ENCODE measurements around the gene LBX2. TPM values are rescaled to one million over a fixed set of nuclear protein-coding genes. Genes with fewer than 3 reads are reported as not detected.

LBX2 gene
- total and polyA plus RNA-seq, 2 donors (not counting 1 experiment from before 2014, with no cell fraction given) = 0.52 to 3.0 TPM

GRCh38 chr2:74499940-74500577 lies 656 bp upstream of the LBX2 start:
- Histone ChIP-seq H3K27me3 (ENCODE audit: control insufficient read depth, insufficient read depth, low read length) (no peaks in the 10 kb centered on the region), H3K9ac (ENCODE audit: insufficient read depth, low read length) (no peak overlapping the region), H3K4me2 (ENCODE audit: extremely low read depth, insufficient read depth, low read length) (peak overlapping the region; percentile 98), H3K9me3 (ENCODE audit: control insufficient read depth, insufficient read depth, low read depth, low read length) (no peaks in the 10 kb centered on the region), H3K4me1 (ENCODE audit: control insufficient read depth, extremely low read depth, insufficient read depth, low read length) (peaks cover 9% of the 10 kb centered on the region), H2AFZ (ENCODE audit: low read length) (no peak overlapping the region), H3K79me2 (ENCODE audit: control insufficient read depth, insufficient read depth, low read length) (no peaks in the 10 kb centered on the region), H3K4me3 (replicated peaks in 1 of 4; ENCODE audit: control extremely low read depth in 1 of 4, insufficient read depth in 1 of 4, low read depth in 3 of 4, low read length in 4 of 4) (peak overlapping the region in 2 of 4 experiments; percentile 44 to 58), H3K27ac (ENCODE audit: insufficient read depth, low read length) (no peak overlapping the region), H4K20me1 (ENCODE audit: control insufficient read depth, extremely low read depth, insufficient read depth, low read length) (no peaks in the 10 kb centered on the region), H3K36me3 (ENCODE audit: control insufficient read depth, insufficient read depth, low read length) (peaks cover 2% of the 10 kb centered on the region)
- TF ChIP-seq, protein P1, sequence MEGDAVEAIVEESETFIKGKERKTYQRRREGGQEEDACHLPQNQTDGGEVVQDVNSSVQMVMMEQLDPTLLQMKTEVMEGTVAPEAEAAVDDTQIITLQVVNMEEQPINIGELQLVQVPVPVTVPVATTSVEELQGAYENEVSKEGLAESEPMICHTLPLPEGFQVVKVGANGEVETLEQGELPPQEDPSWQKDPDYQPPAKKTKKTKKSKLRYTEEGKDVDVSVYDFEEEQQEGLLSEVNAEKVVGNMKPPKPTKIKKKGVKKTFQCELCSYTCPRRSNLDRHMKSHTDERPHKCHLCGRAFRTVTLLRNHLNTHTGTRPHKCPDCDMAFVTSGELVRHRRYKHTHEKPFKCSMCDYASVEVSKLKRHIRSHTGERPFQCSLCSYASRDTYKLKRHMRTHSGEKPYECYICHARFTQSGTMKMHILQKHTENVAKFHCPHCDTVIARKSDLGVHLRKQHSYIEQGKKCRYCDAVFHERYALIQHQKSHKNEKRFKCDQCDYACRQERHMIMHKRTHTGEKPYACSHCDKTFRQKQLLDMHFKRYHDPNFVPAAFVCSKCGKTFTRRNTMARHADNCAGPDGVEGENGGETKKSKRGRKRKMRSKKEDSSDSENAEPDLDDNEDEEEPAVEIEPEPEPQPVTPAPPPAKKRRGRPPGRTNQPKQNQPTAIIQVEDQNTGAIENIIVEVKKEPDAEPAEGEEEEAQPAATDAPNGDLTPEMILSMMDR (conservative IDR thresholded peaks at IDR 0.05 in 1 of 2, IDR thresholded peaks at IDR 0.05 in 1 of 2; ENCODE audit: low read depth in 1 of 2, low read length in 2 of 2) = no peak
- TF ChIP-seq EZH2 (IDR thresholded peaks at IDR 0.05; ENCODE audit: low read length, missing control alignments) = no peak
- no peak for DNase-seq (ENCODE audit: low read depth in 2 of 2)

DNA sequence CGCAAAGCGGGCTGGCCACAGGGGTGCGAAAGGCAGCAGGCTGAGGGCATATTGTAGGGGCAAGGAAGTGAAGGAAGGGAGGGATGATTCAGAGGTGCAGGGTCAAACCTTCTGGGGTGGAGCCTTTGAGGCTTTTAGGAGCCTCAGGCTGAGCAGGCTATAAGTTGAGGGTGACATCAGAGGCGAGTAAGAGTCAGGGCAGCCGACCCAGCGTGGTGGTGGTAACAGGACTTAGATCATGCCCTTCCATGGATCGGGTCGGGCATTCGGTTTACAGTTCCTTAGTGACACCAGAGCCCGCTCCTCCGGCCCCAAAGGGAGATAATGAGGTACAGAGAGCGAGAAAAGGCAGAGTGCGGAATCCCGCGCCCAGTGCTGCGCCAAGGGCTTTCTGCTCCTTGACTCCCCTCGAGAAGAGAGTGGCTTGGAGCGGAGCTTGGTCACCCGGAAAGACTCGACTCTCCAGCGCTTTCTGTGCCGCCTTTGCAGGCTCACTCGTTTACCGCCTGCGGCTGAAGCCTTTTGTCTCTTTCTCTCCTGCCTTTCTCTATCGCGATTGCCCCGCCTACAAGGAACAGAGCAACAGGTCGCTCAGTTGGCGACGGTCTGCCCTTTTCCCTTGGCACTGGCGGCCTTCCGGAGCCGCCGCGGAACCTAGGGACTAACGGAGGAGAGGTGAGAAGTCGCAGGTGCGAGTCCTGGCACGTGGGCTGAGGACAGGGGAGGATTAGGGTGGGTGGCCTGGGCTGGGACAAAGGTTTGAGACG lies 720 bp downstream of the LBX2 start:
- Histone ChIP-seq H3K79me2 (ENCODE audit: control insufficient read depth, insufficient read depth, low read length) (no peaks in the 10 kb centered on the region), H3K9ac (ENCODE audit: insufficient read depth, low read length) (no peak overlapping the region), H3K36me3 (ENCODE audit: control insufficient read depth, insufficient read depth, low read length) (no peaks in the 10 kb centered on the region), H3K4me1 (ENCODE audit: control insufficient read depth, extremely low read depth, insufficient read depth, low read length) (peaks cover 9% of the 10 kb centered on the region), H3K4me3 (replicated peaks in 1 of 4; ENCODE audit: control extremely low read depth in 1 of 4, insufficient read depth in 1 of 4, low read depth in 3 of 4, low read length in 4 of 4) (peak overlapping the region; percentile 44 to 58 (median 48)), H3K27me3 (ENCODE audit: control insufficient read depth, insufficient read depth, low read length) (no peaks in the 10 kb centered on the region), H2AFZ (ENCODE audit: low read length) (peak overlapping the region; percentile 71), H3K4me2 (ENCODE audit: extremely low read depth, insufficient read depth, low read length) (peak overlapping the region; percentile 98), H4K20me1 (ENCODE audit: control insufficient read depth, extremely low read depth, insufficient read depth, low read length) (no peaks in the 10 kb centered on the region), H3K27ac (ENCODE audit: insufficient read depth, low read length) (no peak overlapping the region), H3K9me3 (ENCODE audit: control insufficient read depth, insufficient read depth, low read depth, low read length) (no peaks in the 10 kb centered on the region)
- TF ChIP-seq EZH2 (IDR thresholded peaks at IDR 0.05; ENCODE audit: low read length, missing control alignments) = peak; percentile 68
- TF ChIP-seq, protein P1 (conservative IDR thresholded peaks at IDR 0.05 in 1 of 2, IDR thresholded peaks at IDR 0.05 in 1 of 2; ENCODE audit: low read depth in 1 of 2, low read length in 2 of 2) = no peak
- no peak for DNase-seq (ENCODE audit: low read depth in 2 of 2)

DNA sequence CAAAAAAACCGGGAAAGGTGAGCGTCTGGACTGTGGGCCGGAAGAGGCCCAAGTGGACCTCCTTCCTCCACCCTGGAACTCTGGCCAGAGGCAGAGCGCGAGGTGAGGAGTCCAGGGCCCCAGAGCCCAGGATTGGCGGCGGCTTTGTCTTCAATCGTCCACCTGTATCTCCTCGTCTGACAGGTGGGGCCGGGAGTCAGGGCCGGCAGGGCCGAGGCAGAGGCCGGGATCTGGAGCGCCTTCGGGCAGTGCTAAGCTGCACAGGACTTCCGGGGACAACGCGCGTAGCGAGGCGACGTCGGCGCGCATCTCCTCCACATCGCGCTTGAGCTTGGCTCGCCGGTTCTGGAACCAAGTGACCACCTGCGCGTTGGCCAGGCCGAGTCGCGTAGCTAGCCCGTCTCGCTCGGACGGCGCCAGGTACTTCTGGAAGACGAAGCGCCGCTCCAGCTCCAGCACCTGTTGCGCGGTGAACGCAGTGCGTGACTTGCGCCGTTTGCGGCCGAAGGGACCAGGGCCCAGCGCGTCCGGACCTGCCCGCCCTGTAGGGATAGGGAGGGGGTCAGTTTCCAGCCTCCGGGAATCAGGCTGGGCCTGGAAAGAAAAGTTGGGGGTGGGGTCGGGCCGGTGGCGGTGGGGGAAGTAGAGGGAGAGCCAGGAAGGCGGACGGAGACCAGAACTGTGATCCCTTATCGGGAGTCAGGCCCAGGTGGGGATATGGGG lies 1.5 kb downstream of the LBX2 start:
- DNase-seq (ENCODE audit: low read depth in 2 of 2) = no peak
- peak overlapping the region; percentile 44 to 58 (median 48) for H3K4me3 ChIP-seq (replicated peaks in 1 of 4; ENCODE audit: control extremely low read depth in 1 of 4, insufficient read depth in 1 of 4, low read depth in 3 of 4, low read length in 4 of 4)
- peaks cover 2% of the 10 kb centered on the region for H3K36me3 ChIP-seq (ENCODE audit: control insufficient read depth, insufficient read depth, low read length)
- H3K9me3 ChIP-seq (ENCODE audit: control insufficient read depth, insufficient read depth, low read depth, low read length) = no peaks in the 10 kb centered on the region
- no peaks in the 10 kb centered on the region for H3K27me3 ChIP-seq (ENCODE audit: control insufficient read depth, insufficient read depth, low read length)
- H3K79me2 ChIP-seq (ENCODE audit: control insufficient read depth, insufficient read depth, low read length) = no peaks in the 10 kb centered on the region
- H3K4me1 ChIP-seq (ENCODE audit: control insufficient read depth, extremely low read depth, insufficient read depth, low read length) = peaks cover 7% of the 10 kb centered on the region
- peak overlapping the region; percentile 98 for H3K4me2 ChIP-seq (ENCODE audit: extremely low read depth, insufficient read depth, low read length)
- H4K20me1 ChIP-seq (ENCODE audit: control insufficient read depth, extremely low read depth, insufficient read depth, low read length) = no peaks in the 10 kb centered on the region
- TF ChIP-seq, protein P1 (conservative IDR thresholded peaks at IDR 0.05 in 1 of 2, IDR thresholded peaks at IDR 0.05 in 1 of 2; ENCODE audit: low read depth in 1 of 2, low read length in 2 of 2) = no peak
- no peak for TF ChIP-seq EZH2 (IDR thresholded peaks at IDR 0.05; ENCODE audit: low read length, missing control alignments)
- H3K27ac ChIP-seq (ENCODE audit: insufficient read depth, low read length) = no peak overlapping the region
- H3K9ac ChIP-seq (ENCODE audit: insufficient read depth, low read length) = no peak overlapping the region
- H2AFZ ChIP-seq (ENCODE audit: low read length) = peak overlapping the region; percentile 71
